Stimulated activated CD8-positive, alpha-beta memory T cell treated with anti-CD3 and anti-CD28 coated beads, Interleukin-4, amount 100 ng/mL, for 1 hour (primary cell): Measurements from ENCODE around the gene OR2AG1.
"Not testable (repeated sequence)": the region's sequence is repeated elsewhere in the genome, so short reads cannot be mapped to it uniquely, and the experiment has no call there.

ENCODE experiments used
- DNase-seq, 2 donors: peaks; one replicate each; pipeline ENCODE4 v3.0.0-alpha.2; 2020; ENCODE audit warnings: low read depth in 2 of 2, low spot score in 1 of 2

Gene OR2AG1

GRCh38 chr11:6780829-6781228, 2.0 kb upstream of the OR2AG1 start:
- no peak for DNase-seq

DNA sequence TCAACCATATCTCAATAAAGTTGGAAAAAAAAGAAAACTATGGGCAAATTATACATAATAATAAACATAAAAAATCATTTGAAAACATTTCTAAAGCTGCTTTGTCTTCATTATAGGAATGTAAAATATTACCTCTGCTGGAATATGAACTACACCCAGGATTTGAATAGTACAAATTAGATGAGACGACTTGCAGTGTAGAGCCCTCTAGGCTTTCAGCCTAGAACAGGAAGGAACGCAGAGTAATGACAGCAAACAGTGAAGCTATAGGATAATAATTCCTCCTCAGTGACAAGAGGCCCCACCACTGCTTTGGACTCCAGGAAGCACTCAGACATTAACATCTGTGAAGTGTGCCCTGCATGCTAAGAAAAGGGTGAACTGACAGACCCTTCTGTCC, 7.7 kb downstream of the OR2AG1 start:
- no peak for DNase-seq

DNA sequence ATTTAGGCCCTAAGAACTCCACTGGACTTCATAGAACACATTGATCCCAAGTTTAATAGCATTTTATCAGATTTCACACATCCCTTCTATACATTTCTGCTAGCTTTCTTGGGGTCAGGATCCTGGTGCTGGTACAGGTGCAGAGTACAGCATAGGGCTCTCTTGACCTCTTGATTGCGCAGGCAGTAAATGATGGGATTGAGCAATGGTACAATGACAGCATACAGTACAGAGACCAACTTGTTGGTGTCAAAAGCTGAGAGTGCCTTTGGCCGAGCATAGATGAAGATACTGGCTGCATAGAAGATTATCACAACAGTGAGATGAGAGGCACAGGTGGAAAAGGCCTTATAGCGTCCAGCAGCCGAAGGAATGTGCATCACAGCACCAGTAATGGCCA, 11.8 kb downstream of the OR2AG1 start:
- DNase-seq, result no peak

- DNase-seq, result no peak
Measured at GRCh38 chr11:6799402-6799801, 16.6 kb downstream of the OR2AG1 start, which contains the start of gene OR6A2. Gene OR6A2, minus strand, starts transcription at chr11:6799689. Its CDS starts 3,981 bp downstream, at chr11:6795708.

DNA sequence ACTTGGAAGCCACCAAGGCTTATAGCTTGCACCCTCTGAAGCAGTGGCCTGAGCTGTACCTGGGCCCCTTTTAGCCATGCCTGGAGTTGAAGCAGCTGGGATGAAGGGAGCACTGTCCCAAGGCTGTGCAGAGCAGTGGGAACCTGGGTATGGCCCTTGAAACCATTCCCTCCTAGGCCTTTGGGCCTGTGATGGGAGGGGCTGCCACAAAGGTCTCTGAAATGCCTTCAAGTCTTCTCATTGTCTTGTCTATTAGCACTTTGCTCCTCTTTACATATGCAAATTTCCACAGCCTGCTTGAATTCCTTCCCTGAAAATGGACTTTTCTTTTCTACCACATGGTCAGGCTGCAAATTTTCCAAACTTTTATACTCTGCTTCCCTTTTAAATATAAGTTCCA, 18.3 kb downstream of the OR2AG1 start:
- DNase-seq, result not testable (repeated sequence)

DNA sequence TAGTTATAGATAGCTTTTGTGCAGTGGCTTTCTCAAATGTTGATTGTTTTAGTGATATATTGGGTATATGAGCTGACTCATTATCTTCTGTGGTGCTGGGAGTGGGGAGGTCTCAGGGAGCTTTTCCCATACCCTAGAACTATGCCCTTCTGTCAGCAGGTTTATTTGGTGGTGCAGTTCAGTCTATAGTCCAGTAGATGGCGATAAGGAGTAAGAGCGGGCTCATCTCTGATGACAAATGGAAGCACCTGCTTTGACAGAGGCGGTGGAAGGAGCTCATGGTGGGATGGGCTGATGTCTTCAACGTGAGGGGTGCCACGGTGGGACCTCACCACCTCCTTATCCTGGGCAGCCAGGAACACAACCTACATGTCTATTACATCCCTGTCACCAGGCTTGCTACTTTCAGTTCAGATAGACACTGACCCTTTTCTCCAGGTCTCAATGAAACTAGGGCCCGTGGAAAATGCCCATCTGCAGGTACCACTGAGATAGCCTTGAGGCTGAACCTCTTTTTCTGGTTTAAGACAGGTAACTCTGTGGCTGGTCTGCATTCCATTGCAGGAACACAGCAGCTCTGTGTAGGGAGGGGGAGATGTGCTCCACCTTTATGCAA, 29.7 kb downstream of the OR2AG1 start:
- no peak for DNase-seq

GRCh38 chr11:6813656-6814055, 30.8 kb downstream of the OR2AG1 start:
- no peak for DNase-seq

GRCh38 chr11:6817694-6818093, 34.9 kb downstream of the OR2AG1 start:
- no peak for DNase-seq

DNA sequence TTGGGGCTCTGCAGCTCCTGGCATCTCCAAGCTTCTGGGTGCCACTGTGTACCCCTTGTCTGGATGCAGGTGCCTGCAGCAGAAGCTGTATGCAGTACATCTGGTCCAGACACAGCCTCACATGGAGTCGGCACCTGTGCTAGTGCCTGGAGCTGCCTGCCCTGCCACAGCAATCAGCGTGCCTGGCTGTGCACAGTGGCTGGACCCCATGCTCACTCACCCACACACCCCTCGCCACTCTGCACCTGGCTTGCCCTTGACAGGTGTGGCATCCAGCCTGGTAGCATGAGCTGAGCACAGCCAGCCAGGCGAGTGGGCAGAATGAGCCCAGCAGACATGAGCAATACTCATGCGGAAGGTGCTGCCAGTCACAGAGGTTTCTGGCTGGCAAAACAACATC, 36.1 kb downstream of the OR2AG1 start:
- DNase-seq, result no peak

DNA sequence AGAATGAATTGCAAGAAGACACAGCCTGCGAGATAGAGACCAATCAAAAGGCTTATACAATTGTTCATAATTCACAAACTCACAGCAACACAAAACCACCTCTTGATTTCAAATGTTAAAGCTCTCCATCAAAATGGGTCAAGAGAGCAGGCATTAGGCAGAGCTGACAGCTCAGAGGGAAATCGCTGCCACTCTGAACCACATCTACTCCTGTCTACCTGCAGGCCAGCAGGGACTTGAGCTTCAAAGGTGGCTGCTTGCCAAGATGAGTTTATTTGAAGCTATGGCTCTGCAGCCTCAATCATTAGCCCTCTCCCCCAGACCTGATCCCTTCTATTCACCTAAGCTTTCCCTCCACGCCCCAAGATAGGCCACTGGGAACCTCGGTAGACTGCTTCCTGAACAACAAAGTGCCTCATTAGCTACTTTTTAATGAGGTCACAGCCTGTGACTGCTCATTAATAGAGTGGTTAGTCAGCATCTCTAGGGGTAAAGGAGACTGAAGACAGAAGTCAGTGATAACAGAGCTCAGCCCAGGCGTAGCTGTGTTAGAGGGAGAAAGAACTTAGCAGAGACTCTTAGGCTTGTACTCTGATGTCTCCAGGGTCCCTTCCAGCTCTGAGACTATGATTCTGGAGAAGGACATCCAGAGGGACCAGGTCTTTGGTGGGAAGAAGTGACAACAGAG, 41.5 kb downstream of the OR2AG1 start:
- DNase-seq, result no peak

GRCh38 chr11:6825231-6825744, 42.5 kb downstream of the OR2AG1 start:
- DNase-seq, result no peak

DNA sequence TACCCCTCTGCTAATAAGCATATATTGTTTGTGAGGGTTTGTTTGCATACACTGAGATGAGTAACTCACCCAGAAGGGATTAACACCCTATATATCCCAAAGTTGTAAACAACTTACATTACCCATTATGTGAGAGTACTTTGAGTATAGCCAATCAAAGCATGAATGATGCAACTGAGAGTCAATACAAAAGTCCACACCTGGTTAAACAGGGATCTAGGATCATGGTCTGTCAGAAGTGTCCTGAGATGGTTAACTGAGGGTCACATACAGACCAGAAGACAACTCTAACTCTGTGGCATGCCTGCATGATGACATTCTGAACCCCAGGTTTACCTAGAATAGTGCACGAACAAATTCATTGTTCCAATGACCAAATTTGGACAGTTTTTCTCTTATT, 45.3 kb downstream of the OR2AG1 start:
- no peak for DNase-seq

DNA sequence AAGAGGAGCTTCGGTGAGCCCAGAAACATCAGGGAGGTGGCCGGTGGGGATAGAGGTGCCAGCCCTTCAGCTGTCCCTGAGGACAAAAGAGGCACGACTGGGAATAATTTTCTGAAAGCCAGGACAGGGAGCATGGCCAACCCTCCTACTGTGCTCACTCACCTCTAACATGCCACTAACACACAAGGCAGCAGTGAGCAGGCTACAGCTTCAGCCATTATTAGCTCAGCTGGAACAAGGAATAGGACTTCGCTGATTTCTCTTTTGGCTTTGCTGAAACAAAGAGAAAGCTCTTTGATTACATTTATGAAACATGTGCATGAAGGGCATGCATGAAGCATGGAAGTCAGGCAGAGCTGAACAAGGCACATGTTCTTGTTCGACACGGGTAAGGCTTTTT, 50.5 kb downstream of the OR2AG1 start:
- DNase-seq, result no peak

- no peak for DNase-seq
Measured at GRCh38 chr11:6834021-6834420, 51.2 kb downstream of the OR2AG1 start.
